ENCODE results near the gene KRT34.
"Not testable (repeated sequence)": the region's sequence is repeated elsewhere in the genome, so short reads cannot be mapped to it uniquely, and the experiment has no call there.

The KRT34 gene

GRCh38 chr17:41381943-41382342 is at the start of gene KRT34:
Gene KRT34, minus strand, starts transcription at chr17:41382306. Its CDS starts 60 bp downstream, at chr17:41382246.
- not testable (repeated sequence) for DNase-seq (ENCODE audit: low spot score)

GRCh38 chr17:41430376-41430775 is 48.3 kb upstream of the KRT34 start:
- DNase-seq (ENCODE audit: low spot score), result not testable (repeated sequence)

DNA sequence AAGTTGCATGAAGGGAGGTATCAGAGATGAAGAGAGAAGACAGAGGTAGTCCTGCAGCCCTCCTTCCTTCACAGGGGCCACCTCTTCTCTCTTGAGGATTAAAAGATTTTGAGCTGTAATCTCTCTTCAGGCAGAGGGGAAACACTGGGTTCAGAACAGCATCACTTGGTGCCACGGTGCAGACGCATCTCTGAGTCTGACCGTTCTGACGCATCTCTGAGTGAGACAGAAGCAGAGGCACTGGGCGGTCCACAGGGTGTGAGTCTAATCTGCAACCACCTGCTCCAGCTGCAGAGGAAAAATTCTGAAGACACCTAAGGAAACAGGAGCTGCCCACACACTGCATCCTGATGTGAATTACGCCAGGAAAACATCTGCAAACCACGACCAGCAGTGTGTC is 47.6 kb upstream of the KRT34 start:
- no peak for DNase-seq (ENCODE audit: low spot score)

- no peak for DNase-seq (ENCODE audit: low spot score)
Measured at GRCh38 chr17:41428591-41429291, 46.6 kb upstream of the KRT34 start.

- no peak for DNase-seq (ENCODE audit: low spot score)
Measured at GRCh38 chr17:41424111-41424635, 42.1 kb upstream of the KRT34 start, which contains the start of gene KRT37. Gene KRT37, minus strand, starts transcription at chr17:41424585. Its CDS starts 62 bp downstream, at chr17:41424523.

GRCh38 chr17:41422586-41422985 is 40.5 kb upstream of the KRT34 start:
- not testable (repeated sequence) for DNase-seq (ENCODE audit: low spot score)

GRCh38 chr17:41421617-41422016 is 39.5 kb upstream of the KRT34 start:
- no peak for DNase-seq (ENCODE audit: low spot score)

- DNase-seq (ENCODE audit: low spot score), result no peak
Measured at GRCh38 chr17:41421116-41421515, 39.0 kb upstream of the KRT34 start.

DNA sequence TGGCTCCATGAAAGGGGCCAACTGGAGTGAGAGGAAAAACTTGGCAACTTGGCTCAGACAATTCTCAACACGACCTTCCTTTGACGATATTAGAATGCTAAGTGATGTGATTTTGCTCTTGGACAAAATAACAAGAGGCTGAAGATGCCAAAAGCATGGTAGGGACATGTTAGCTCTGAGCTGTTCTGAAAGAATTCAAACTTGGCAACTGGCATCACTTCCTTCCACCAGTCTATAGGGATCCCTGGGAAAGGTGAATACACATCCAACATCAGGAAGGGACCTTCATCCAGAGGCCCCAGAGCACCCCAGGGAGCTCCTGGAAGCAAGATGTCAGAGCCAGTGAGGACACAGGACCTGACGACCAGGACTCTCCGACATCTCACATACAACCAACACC is 38.0 kb upstream of the KRT34 start:
- DNase-seq (ENCODE audit: low spot score), result no peak

DNA sequence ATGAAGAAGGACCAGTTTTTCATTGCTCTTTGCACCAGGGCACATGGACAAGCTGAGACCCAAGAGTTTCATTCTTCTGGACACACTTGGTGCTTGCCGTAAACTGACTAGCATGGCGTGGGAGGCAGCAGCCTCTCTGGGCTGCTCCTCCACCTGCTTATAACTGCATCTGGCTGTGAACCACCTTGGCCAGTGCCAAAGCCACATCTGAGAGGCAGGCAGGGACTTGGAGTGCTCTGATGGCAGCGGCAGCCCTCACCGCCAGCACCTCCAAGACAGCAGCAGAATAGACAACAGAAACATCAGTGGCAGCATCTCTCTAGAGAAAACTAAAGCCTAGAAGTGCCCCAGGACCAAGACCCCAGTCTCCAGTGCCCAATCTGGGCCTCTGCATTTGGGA is 37.6 kb upstream of the KRT34 start:
- no peak for DNase-seq (ENCODE audit: low spot score)

DNA sequence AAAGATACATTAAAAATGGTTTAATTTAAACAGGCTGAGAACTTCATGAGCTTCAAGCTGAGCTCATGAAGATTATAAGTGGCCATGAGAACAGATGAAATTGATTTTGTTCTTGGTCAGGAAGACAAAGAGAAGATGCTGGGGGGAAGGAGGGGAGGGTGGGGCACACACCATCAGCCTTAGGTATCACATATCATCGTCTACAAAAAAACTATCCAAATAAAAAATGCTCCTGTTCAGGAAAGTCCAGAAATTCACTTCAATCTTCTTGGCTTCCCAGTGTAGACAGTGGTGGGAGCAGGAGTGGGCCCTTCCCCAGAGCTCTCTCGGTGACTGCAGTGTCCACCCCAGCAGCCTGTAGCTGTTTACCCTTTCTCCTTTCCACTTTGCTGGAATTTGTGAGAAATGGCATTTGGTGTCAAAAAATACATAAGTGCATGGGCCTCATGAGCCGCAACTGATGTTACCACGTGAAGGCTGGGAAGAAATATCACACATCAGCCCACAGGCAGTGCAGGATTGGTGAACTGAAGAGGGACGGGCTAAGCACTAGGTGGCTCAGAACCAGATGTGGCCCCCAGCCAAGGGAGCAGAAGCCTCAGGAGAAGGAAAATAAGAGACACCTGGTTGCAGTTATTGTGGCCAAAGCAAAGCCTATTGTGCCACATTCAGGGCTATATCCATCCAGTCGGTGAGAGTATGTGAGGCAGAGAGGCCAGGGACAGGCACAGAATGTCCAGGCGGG is 36.2 kb upstream of the KRT34 start:
- DNase-seq (ENCODE audit: low spot score), result no peak

GRCh38 chr17:41417576-41418015 is 35.5 kb upstream of the KRT34 start:
- DNase-seq (ENCODE audit: low spot score), result no peak

- no peak for DNase-seq (ENCODE audit: low spot score)
Measured at GRCh38 chr17:41417127-41417526, 35.0 kb upstream of the KRT34 start.

DNA sequence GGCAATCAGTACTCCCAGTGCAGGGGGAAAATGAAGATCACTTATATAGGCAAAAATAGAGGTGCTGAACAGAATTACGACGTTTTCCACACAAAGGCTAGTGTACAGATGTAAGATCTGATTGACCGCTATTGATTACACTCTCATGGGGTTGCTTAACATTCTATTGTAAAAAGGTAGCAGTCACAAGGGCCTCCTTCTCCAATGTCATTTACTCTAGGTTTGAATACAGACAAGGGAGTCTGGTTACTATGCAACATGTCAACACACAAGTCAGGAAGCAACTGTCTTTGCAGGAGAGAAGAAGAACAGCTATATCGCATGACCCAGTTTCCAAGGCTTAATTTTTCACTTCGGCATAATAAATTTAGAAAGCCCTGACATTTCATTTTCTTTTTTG is 34.4 kb upstream of the KRT34 start:
- no peak for DNase-seq (ENCODE audit: low spot score)

DNA sequence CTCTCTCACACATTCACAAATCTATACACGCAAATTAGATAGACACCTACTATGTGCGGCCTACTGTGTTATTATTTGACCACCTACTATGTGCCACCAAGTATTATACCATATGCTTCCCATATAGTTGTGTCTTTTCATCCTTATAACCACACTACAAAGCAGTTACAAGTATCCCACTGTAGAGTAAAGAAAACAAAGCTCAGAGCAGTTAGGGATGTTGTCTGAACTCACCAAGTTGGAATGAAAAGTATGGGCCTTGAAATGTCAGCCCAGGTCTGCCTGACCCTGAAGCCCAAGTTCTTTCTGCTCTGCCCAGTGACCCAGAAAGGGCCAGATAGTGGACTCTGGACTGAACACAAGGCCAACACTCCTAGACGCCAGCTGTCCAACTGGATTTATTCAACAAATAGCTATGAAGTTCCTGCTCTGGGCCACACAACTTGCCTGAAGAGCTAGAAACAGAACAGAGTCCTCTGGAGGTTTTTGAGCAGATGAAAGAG is 33.8 kb upstream of the KRT34 start:
- DNase-seq (ENCODE audit: low spot score), result no peak

DNA sequence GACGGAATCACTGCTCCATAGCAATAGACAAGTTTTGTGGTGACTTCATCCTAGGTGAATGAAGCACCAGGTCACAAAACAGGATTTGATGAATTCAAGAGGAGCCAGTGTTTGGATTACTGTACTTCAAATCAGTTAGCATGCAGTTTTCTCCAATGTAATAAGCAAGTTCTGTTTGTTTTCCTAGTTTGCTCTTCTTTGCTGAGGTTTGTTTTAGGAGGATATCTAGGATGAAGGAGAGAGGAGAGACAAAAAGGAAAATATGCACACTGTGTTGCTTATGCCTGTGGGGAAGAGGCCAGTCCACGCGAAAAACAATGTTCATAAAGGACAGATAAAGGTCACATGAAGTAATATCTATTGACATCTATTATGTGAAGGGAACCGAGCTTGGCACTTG is 33.3 kb upstream of the KRT34 start:
- DNase-seq (ENCODE audit: low spot score), result no peak

- DNase-seq (ENCODE audit: low spot score), result no peak
Measured at GRCh38 chr17:41413982-41414381, 31.9 kb upstream of the KRT34 start.

DNA sequence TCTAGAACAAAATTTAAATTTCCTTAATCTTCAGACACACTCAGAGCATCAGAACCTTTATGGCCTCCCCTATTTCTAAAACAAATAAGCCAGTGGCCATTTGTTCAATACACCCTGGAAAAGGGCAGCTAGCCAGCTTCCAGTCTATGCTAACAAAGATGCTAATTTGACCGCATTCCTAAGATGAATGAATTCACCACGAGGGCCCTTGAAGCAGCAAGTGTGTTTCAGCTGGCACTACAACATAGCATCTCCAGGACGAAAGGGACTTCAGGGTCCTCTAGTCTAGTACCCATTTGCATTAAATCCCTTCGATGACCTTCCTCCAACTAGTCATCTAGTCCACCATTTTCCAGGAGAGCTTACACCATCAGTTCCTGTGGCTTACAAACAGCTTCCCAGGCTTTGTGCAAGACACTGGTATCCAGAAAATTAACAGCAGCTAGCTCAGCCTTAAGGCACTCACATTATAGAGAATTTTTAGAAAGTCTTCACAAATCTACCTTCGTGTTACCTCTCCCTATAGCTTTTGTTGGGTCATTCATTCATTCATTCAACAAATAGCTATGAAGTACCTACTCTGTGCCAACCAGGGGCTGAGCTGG is 31.3 kb upstream of the KRT34 start:
- no peak for DNase-seq (ENCODE audit: low spot score)

GRCh38 chr17:41411072-41411840 is 29.1 kb upstream of the KRT34 start:
- DNase-seq (ENCODE audit: low spot score), result no peak

GRCh38 chr17:41407226-41407625 is 25.1 kb upstream of the KRT34 start:
- no peak for DNase-seq (ENCODE audit: low spot score)

- DNase-seq (ENCODE audit: low spot score), result no peak
Measured at GRCh38 chr17:41406205-41406604, 24.1 kb upstream of the KRT34 start.
